Hematopoietic multipotent progenitor cell (in vitro differentiated cells): ENCODE data around the gene DUOX1. TPM values are rescaled to one million over a fixed set of nuclear protein-coding genes. Genes with fewer than 3 reads are reported as not detected.

Source experiments
- DNase-seq, 3 donors: peaks; one replicate each; pipeline ENCODE4 v3.0.0-alpha.2; 2011 to 2015; ENCODE audit warnings: low read depth in 2 of 3, low spot score in 2 of 3
- total RNA-seq: library from RNA; depleted of rRNA; stranded (reverse); fragments of >200 nt; gene quantifications from one replicate; pipeline ENCODE4 v1.2.3, GENCODE V29; 2012

The DUOX1 gene
- total RNA-seq, 1 donor: under 0.01 TPM

GRCh38 chr15:45185903-45186770, 56.3 kb downstream of the DUOX1 start:
- DNase-seq: no peak

GRCh38 chr15:45186771-45187577, 57.2 kb downstream of the DUOX1 start:
- DNase-seq: no peak

- peak in 1 of 3 donors; percentile 28 for DNase-seq
Observed at GRCh38 chr15:45187578-45187893, 57.7 kb downstream of the DUOX1 start.

- peak; percentile 42 to 70 (median 70) for DNase-seq
Observed at GRCh38 chr15:45187894-45188830, 58.4 kb downstream of the DUOX1 start, which contains the start of gene SHF. SHF (minus strand) TSS chr15:45187966; CDS start chr15:45187951, 15 bp downstream.

- DNase-seq: peak in 1 of 3 donors; percentile 20
Observed at GRCh38 chr15:45197512-45197911, 67.7 kb downstream of the DUOX1 start.

- peak; percentile 96 to 99 (median 98) for DNase-seq
Observed at GRCh38 chr15:45198337-45199135, 68.7 kb downstream of the DUOX1 start.

GRCh38 chr15:45199136-45199810, 69.5 kb downstream of the DUOX1 start:
- peak; percentile 24 to 54 (median 26) for DNase-seq

GRCh38 chr15:45200001-45200798, 70.4 kb downstream of the DUOX1 start:
- peak; percentile 96 to 98 (median 97) for DNase-seq

- peak; percentile 60 to 68 (median 65) for DNase-seq
Observed at GRCh38 chr15:45200799-45201556, 71.2 kb downstream of the DUOX1 start.

- no peak for DNase-seq
Observed at GRCh38 chr15:45201557-45201859, 71.7 kb downstream of the DUOX1 start.

GRCh38 chr15:45201869-45202268, 72.1 kb downstream of the DUOX1 start:
- DNase-seq: no peak

GRCh38 chr15:45203182-45203581, 73.4 kb downstream of the DUOX1 start:
- DNase-seq: no peak

GRCh38 chr15:45205192-45205591, 75.4 kb downstream of the DUOX1 start:
- DNase-seq: peak in 2 of 3 donors; percentile 68 to 86

GRCh38 chr15:45212493-45212892, 82.7 kb downstream of the DUOX1 start:
- no peak for DNase-seq
